Subcutaneous adipose tissue (tissue), 4 donors: Measurements from ENCODE around the gene ZNF275. TPM values are rescaled to one million over a fixed set of nuclear protein-coding genes. Genes with fewer than 3 reads are reported as not detected.

Experiments
- total RNA-seq, 4 donors: library from RNA; depleted of rRNA; stranded (reverse); fragments of >200 nt; gene quantifications; one replicate each; pipeline ENCODE4 v1.1.0, GENCODE V29; 2016
- TF ChIP-seq, protein P1 (sequence below): fragments of 450-650 bp; IDR thresholded peaks from one replicate; pipeline ENCODE4 v1.5.1; 2016; ENCODE audit warnings: low read depth, mild to moderate bottlenecking, control low read depth, antibody characterized with exemption, moderate library complexity

Gene ZNF275
- total RNA-seq, 4 donors from 2014 or later, result 8.3 to 30.9 (median 15.9) TPM

DNA sequence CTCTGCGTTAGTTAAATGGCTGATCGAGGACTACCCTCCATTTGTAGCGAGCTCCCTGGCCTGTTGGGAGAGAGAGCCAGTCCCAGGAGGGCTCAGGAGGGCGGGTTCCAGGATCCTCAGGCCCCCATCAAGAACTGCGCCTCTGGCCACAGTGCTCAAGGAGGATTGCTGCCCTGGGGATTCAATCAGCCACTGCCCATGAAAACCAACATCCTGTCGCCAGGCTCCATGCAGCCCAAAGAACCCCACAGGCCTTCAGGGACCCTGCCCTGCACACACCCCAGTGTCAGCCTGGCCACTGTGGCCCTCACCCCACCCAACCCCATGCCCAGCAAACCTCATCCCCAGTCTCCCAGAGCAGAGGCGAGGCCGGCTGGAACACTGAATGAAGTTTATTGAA is 16.6 kb upstream of the ZNF275 start:
- TF ChIP-seq, protein P1, sequence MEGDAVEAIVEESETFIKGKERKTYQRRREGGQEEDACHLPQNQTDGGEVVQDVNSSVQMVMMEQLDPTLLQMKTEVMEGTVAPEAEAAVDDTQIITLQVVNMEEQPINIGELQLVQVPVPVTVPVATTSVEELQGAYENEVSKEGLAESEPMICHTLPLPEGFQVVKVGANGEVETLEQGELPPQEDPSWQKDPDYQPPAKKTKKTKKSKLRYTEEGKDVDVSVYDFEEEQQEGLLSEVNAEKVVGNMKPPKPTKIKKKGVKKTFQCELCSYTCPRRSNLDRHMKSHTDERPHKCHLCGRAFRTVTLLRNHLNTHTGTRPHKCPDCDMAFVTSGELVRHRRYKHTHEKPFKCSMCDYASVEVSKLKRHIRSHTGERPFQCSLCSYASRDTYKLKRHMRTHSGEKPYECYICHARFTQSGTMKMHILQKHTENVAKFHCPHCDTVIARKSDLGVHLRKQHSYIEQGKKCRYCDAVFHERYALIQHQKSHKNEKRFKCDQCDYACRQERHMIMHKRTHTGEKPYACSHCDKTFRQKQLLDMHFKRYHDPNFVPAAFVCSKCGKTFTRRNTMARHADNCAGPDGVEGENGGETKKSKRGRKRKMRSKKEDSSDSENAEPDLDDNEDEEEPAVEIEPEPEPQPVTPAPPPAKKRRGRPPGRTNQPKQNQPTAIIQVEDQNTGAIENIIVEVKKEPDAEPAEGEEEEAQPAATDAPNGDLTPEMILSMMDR, result no peak

DNA sequence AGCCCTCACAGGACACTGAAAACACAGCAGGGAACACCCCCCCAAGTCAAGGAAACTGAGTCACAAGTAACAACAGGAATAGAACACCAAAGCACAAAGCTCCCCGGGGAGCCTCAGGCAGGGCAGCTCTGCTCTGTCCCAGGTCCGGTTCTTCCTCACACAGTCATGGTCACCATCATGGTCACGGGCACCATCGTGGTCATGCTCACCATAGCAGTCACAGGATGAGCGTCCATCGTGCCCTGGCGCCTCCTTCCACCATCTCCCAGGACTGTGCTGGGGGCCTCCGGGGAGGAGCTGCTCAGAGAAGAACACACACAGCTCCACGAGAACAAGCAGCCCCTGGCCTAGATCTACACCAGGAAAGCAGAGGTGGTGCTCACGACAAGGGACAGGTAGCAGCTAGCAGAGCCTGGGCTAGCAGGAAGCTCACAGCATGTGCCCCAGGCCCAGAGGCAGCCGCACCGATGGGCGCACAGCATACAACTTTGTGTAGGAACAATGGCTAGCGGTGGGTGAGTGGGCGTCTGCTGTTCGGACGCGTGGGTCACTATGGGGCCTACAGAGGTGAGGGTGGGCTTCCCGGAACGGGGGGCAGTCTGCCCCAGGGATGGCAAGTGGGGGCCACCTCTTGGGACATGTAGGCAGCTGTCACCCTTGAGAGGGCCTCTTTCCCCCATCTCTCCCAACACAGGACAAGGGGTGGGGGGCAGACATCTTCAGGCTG is 15.8 kb upstream of the ZNF275 start:
- TF ChIP-seq, protein P1, result no peak

DNA sequence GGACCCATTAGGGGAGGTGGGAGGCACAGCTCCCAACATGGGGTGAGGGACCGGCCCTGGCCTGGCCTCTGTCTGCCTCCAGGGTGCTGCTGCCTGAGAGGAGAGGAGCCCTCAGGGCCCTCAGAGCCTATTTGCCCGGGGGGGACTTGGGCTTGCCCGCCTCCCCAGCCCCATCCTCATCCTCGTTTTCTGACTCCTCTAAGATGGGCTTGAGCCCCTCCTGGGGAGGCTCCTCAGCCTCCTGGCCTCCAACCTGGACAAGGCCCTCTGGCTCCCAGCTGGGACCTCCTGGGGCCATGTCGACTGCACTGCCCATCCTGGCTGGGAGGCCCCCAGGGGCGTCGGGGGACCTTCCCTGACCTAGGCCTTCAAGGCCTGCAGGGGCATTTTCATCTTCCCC is 15.1 kb upstream of the ZNF275 start:
- TF ChIP-seq, protein P1, result no peak

DNA sequence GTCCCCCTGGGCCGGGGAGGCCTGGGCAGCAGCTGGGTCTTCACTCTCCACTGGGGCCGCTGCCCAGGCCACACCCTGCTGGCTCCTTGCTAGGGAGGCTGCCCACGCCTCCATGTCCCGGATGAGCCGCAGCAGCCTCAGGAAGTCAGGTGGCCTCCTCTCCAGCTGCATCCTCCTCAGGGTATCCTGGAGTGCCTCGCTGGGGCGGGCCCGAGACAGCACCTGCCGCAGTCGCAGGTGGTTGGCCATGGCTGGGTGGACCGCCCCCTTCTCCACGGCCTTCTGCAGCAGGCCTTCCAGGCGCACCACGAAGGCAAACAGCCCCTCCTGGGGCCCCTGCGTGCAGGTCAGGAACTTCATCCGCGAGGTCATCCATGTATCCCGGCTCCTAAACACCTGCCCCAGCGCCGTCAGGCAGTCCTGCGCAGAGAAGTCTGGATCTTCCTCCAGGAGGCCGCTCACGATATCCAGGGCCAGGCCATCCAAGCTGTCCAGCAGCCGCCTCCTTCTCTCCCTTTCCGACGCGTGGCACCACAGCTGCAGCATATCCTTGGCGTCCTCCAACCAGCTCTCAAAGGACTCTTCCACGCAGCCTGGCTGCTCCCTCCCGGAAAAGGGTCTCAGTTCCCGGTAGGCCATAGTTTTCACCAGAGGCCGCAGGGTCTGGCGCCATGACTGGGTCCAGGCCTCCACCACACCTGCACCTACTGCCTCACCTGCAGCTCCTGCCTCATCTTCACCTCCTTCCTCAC is 14.5 kb upstream of the ZNF275 start:
- TF ChIP-seq, protein P1, result no peak

DNA sequence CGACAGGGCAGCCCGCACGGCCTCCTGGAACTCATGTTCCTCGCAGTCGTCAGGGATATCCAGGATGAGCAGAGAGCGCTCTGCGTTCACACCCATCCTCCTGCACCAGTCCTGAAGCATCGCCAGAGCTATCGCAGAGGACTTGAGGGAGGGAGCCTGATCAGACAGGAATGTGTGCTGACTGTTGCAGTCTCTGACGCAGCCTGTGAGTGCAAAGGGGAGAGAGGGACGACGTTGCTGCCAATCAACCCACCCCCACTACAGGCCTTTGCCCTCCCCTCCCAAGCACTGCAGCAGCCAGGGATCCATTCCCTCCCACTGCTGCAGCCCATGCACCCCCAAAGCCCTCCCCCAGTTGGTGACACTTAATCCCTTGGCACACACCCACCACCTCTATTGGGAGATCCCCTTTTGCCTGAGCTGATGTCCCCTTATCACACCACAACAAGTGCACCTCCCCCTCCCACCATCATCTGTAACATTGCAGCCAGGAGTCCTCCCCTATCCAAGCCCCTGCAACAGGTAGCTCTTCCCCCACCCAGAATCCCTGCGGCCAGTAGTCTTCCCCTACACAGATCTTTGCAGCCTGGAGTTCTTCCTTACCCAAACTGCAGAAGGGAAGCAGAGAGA is 13.3 kb upstream of the ZNF275 start:
- TF ChIP-seq, protein P1, result no peak

DNA sequence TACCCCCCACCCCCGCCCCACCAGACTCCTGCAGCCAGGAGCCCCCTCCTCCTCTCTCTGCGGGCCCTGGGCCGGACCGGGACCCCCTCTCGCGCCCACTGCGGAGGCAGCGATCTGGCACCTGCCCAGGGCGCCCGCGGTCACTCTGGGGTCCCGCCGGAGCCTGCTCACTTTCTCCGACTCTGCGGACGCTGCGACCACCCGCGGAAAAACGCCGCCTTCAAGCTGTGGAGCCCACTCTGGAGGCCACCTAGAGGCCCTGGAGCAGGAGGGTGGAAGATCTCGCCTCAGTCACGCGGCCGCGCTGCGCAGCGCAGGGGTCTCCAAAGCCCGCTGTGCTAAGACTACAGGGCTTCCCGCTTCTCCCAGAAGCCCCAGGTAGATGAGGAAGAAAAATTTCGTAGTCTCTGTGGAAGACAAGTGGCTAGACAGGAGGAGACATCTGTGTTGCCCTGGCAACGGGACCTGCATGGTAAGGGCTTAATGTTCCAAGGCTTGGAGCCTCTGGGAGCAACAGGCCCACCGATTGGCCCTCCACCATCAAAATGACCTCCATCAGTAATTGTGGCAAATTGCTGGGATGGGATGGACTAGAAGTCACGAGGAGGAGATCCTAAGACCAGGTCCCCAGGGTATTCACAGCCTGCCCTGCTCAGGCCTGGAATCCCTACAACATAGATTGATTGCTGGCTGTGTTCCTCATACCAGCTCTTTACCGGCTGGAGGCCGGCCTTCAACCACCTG is 12.4 kb upstream of the ZNF275 start, which contains the start of gene PNMA6F:
PNMA6F (minus strand) TSS at position 387 of the 744 bp plus-strand sequence. CDS start 1,093 bp downstream, outside the sequence.
- TF ChIP-seq, protein P1, result no peak
